ENCODE measurements around the gene DCAF7.

DCAF7 gene

DNA sequence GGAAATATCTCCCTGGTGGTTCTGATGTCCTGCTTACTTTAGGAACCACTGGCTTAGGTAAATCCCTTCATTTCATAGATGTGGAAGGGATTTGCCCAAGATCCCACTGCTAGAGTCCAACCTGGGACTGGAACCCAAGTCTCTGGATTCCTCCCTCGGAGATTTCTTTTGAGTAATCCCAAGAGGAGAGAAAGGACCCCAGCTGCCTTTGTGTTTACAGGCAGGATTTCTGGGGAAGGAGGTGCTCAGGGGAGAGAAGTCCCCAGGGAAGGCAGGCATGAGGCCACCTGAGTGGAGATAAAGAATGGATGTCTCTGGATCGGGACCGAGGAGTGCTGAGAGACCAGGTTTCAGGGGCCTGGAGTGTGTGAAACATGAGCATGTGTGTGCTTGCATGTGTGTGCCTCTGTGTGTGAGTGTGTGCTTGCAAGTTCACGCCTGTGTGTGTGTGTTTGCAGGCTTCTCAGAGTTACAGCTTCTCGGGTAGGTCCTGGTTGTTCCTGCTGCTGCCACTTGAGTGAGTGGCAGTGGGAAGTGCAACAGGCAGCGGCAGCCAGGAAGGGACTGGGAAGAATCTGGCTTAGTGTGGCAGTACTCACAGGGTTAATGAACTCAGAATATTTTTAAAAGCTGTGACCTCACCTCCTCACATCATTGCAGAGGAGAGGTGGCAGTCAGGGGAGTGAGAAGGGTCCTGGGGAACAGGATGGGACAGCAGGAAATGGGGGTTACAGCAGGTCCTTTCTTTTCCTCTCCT, 24.9 kb upstream of the DCAF7 start:
- DNase-seq (ENCODE audit: low read depth) = no peak

DNA sequence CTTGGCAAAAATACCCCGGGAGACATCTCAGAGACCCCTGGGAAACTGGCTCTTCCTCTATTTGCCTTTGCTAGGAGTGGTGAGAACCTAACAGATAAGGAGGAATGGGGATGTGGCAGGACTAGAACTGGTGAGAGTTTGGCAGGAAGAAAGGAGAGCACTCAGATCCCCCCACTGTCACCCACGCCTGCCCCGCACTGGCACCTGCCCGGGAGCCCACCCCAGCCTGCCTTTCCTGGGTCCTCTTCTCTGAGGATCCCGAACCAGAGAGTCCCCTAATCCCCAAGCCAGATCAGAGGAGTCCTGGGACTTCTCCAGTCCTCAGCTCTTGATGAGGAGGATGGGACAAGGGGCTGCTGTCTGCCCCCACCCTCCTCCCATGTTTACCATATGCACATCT, 23.4 kb upstream of the DCAF7 start:
- no peak for DNase-seq (ENCODE audit: low read depth)

DNA sequence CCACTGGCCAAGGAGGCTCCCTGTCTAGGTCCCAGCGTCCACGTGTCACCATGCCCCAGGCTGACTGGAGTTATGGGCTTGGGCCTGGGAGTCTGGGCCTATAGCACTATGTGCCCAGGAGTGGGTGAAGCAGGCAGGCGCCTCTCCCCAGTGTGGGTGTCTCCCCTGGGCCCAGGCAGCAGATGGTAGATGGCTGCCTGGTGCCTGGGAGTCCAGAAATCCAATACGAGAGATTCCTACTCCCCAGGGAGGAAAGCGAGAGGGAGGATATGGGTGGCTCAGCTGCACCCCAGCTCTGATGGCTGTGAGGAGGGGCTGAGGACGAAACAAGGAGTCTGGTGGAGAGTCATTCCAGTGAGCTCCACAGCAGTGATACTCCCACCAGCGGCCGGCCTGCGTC, 22.1 kb upstream of the DCAF7 start:
- no peak for DNase-seq (ENCODE audit: low read depth)

DNA sequence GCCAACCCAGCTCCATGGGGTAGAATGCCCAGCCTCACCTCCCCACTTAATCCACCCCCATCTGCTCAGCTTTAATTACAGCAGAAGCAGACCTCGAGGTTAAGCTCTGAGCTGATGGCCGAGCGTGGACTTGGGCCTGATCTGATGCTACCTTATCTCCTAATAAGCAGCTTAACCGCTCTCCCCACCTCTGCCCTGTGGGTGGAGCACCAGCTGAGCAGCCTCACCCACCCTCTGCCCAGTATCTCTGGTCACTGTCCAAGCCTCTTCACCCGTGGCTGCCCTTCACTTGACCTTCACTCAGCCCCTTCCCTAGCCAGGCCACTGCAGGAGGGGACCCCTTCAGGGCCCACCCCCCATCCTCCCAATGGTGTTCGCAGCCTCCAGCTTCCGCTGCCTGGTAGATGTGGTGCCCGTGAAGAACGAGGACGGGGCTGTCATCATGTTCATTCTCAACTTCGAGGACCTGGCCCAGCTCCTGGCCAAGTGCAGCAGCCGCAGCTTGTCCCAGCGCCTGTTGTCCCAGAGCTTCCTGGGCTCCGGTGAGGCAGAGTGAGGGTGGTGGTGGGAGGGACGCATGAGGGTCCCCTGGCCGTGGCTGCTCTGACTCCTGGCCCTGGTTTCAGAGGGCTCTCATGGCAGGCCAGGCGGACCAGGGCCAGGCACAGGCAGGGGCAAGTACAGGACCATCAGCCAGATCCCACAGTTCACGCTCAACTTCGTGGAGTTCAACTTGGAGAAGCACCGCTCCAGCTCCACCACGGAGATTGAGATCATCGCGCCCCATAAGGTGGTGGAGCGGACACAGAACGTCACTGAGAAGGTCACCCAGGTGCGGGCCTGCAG, 20.3 kb upstream of the DCAF7 start:
- DNase-seq (ENCODE audit: low read depth) = no peak

DNA sequence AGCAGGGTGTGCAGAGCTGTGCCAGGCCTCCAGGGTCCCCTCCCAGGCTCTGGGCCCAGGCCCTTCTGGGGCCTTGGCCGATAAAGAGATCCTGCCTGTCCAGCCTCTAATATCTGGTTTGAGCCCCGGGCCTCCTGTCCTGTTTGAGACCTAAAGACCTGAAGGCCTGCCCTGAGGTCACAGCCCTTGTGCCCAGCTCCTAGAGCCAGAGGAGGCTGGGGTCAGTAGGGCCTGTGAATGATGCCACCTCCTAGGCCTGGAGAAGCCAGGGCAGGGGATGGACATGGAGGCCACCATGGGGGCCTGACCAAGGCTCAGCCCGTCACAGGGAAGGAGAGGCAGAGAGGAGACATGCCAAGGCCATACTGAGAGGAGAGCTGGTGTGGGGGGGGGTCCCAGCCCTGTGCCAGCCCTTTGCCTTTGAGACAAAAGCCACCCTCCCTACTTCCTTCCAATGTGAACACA, 19.7 kb upstream of the DCAF7 start:
- DNase-seq (ENCODE audit: low read depth) = no peak

DNA sequence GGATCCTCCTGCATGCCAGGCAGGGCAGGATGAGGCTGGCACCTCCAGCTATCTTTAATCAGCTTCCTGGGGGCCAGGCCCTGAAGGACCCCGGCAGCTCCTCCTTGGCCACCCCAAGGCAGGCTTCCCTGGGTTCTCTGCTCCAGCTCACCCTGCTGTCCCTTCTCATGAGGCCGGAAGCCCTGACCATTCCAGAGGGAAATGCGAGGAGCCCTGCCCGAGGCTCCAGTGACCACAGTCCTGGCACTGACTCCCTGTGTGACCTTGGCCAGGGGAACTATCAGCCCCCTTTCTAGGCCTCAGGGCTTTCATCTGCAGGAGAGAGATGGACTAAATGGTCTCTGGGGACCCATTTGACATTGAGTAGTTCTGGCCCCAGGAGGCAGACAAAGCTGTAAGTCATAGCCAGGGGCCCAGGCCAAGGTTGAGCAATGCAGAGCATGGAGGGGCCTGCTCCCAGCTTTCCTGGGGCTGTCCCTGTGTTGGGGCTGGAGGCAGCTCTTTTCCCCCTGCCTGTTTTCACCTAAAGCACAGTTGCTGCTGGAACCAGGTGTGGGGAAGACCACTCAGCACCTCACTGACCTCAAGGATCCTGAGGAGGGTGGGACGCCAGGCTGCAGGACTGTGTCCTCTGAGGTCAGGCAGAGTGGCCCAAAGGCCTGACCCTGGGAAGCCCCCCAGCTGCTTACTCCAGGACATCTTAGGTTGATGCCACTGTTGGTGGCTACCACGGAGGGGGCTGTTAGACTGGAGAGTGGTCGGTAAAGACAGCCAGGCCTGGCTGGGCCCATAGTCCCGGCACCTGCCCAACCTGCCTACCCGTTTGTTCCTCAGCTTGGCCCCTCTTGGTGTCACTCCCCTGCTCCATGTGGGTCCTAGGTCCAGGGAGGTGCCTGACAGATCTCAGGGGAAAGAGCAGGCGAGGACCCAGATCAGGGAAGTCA, 19.0 kb upstream of the DCAF7 start:
- no peak for DNase-seq (ENCODE audit: low read depth)

DNA sequence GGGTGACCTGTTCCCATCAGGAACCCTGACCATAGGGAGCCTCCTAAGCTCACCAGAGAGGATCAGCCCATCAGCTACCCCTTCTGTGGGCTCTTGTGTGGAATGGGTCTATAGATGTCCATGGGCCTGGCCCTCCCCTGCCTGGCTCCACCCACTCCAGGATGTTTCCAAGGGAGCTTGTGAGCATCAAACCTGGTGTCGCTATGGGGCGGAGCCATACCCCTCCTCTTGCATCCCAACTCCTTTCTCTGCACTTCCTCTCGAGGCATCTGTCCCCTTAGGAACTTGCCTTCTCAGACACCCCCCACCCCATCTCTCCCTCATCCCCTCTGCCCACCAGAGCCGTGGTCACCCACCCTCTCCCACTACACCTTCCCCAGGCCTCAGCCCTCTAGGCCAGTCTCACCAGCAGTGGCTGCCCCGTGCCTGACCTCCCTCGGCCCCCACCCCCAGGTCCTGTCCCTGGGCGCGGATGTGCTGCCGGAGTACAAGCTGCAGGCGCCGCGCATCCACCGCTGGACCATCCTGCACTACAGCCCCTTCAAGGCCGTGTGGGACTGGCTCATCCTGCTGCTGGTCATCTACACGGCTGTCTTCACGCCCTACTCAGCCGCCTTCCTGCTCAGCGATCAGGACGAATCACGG, 16.7 kb upstream of the DCAF7 start:
- DNase-seq (ENCODE audit: low read depth) = no peak

DNA sequence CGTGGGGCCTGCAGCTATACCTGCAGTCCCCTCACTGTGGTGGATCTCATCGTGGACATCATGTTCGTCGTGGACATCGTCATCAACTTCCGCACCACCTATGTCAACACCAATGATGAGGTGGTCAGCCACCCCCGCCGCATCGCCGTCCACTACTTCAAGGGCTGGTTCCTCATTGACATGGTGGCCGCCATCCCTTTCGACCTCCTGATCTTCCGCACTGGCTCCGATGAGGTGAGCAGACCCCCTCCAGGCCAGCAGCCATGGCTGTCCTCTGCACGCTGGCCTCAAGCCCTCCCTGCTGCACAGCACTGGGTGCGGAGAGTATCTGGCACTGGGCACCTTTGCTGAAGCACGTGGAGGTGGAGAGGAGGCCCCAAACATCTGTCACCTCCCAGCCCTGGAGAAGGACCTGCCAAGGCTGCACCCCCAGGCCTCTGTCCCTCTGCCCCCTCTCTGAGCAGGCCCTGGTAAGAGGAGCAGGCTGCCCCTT, 16.2 kb upstream of the DCAF7 start:
- DNase-seq (ENCODE audit: low read depth) = no peak

DNA sequence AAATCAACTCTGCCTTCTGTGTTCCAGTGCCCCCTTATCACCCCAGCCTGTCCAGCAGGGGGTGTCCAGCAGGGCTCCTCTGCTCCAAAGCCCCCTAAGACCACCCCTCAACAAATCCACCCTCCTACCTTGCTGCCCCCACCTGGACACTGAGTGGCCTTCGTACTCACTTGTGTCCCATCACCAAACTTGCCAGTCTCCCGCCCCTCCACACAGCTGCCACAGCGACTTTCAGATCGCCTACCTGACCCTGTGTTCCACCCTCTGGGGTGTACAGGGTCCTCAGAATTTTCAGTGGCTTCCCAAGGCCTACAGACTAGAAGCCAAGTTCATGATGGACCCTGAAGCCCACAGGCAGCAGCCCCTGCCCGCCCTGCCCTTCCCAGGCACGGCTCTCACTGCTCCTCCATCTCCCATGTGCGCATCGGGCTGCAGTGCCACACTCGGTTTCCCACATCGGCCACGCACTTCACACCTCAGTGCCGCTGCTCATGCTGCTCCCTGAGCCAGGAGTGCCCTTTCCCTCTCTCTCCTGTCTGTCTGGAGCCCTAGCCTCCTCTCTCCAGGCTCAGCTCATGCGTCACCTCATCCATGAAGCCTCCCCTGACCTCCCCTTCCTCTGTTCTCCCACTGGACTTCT, 15.3 kb upstream of the DCAF7 start:
- no peak for DNase-seq (ENCODE audit: low read depth)

DNA sequence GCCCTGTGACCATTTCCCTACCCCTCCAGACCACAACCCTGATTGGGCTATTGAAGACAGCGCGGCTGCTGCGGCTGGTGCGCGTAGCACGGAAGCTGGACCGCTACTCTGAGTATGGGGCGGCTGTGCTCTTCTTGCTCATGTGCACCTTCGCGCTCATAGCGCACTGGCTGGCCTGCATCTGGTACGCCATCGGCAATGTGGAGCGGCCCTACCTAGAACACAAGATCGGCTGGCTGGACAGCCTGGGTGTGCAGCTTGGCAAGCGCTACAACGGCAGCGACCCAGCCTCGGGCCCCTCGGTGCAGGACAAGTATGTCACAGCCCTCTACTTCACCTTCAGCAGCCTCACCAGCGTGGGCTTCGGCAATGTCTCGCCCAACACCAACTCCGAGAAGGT, 14.6 kb upstream of the DCAF7 start:
- no peak for DNase-seq (ENCODE audit: low read depth)

DNA sequence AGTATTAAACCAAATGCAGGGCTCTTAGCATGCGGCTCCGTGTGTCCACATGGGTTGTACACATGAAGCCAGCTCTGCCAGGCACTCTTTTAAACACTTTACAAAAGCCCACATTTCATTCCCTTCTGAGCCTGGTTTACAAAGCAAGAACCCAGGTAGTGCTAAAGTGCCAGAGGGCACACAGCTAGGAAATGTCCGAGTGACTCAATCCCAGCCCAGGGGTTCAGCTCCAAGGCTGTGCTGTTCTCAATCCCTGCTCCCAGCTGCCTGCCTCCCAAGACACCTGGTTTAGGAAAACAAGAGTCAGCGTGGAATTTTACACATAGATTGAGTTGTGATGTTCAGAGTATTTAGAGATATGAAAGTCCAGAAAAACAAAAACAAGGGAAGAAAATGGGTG, 13.3 kb upstream of the DCAF7 start:
- no peak for DNase-seq (ENCODE audit: low read depth)

DNA sequence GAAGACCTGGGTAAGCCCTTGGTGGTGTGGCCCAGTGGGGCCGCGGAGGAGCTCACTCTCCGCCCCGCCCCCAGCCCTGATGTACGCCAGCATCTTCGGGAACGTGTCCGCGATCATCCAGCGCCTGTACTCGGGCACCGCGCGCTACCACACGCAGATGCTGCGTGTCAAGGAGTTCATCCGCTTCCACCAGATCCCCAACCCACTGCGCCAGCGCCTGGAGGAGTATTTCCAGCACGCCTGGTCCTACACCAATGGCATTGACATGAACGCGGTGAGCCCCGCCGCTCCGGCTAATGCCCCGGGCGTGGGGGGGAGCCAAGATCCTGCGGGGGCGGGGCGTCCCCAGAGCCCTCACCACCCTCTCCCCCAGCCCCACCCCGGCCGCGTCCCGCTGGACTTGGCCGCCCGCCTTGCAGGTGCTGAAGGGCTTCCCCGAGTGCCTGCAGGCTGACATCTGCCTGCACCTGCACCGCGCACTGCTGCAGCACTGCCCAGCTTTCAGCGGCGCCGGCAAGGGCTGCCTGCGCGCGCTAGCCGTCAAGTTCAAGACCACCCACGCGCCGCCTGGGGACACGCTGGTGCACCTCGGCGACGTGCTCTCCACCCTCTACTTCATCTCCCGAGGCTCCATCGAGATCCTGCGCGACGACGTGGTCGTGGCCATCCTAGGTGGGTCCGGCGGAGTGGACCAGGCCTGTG, 12.1 kb upstream of the DCAF7 start:
- DNase-seq (ENCODE audit: low read depth) = no peak

DNA sequence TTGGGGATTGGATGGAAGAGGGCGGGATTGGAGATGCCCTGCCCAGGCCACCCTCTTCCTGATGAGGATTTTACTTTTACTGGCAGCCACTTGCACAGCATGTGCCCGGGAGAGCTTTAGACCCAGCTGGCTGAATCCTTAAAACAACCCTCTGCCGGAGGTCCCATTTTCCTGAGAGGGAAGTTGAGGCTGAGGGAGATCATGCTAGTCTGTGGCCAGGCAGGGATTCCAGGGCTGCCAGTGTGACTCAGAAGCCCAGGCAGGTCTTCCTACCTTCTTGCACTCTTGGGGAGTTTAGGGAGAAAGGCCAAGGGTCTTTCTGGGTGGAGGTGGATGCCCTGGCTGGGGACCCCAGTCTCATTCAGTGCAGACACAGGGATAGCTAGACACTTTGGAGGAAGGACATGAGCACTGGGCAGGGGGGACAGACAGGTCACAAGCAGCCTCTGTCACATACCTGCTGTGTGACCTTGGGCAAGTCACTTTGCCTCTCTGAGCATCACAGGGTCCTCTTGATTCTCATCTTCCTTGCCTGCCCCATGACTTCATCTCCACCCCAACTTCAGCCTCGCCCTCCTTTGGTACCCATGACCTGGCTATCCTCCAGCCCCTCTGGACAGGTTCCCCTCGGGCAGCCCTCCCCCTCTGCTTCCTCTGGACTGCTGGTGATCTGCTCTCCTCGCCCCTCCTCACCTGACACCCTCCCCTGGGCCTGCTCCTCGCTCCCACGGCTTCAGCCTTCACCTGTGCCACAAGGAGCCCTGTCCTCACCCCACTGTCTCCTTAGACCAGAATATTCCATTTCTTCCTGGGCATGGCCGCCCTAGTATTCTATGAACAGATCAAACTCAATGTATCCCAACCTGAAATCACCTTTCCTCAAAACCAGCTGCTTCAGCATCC, 11.3 kb upstream of the DCAF7 start:
- DNase-seq (ENCODE audit: low read depth) = no peak

DNA sequence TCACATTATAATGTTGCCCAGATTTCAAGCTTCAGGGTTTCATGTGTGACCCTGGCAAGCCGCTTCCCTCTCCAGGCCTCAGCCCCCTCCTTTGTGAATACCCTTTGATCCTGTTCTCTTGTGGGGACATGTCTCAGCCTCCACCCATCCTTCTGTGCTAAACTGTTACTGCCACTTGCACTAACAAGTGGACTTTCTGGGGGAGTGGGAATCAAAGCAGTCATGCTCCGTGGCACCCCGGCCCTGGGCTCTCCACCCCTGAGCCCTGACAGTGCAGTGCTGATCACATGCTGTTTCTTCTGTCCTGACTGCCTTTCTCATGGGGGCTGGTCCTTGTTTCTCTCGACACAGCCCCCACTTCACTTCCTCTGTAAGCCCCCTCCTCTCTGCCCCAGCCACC, 9.7 kb upstream of the DCAF7 start:
- no peak for DNase-seq (ENCODE audit: low read depth)

DNA sequence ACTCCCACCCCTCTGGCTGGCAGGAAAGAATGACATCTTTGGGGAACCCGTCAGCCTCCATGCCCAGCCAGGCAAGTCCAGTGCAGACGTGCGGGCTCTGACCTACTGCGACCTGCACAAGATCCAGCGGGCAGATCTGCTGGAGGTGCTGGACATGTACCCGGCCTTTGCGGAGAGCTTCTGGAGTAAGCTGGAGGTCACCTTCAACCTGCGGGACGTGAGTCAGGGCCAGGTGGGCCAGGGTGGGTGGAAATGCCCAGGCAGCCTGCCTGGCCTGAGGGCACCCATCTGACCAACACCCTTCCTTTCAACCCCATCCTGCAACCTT, 8.1 kb upstream of the DCAF7 start:
- no peak for DNase-seq (ENCODE audit: low read depth)

DNA sequence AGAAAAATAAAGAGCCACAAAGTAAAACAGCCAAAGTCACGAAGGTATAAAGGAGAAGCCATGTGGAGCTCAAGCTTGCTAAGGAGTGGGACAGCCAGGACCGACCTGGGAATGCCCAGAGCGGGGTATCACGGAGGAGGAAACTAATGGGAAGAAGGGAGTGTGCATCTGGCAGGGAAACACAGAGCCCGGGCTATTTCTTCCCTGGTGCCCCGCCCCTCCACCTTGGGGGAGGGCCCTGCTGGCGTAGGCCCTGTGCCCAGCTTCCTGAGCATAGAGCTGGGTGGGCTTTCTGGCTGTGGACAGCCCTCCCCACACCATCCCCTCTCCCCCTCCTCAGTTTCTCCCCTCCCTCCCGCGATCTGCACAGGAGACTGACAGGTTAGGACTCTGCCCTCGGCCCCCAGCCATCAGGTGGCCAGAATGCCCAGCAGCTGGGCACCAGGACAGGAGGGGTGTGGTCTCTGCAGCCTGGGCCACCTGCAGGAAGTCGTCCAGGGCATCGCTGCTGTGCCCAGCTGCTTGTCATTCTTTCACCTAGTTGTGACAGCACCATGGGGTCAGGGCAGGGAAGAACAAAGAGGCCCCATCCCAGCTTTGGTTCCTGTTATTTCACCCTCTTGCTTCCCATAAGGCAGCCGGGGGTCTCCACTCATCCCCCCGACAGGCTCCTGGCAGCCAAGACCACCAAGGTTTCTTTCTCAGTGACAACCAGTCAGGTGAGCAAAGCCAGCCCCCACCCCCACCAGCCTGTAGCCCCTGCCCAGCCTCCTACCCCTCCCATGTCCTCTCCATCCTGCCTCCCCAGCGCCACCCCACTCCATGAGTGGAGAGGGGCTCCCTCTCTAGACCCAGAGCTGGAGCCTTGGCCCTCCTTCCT, 7.1 kb upstream of the DCAF7 start:
- no peak for DNase-seq (ENCODE audit: low read depth)

DNA sequence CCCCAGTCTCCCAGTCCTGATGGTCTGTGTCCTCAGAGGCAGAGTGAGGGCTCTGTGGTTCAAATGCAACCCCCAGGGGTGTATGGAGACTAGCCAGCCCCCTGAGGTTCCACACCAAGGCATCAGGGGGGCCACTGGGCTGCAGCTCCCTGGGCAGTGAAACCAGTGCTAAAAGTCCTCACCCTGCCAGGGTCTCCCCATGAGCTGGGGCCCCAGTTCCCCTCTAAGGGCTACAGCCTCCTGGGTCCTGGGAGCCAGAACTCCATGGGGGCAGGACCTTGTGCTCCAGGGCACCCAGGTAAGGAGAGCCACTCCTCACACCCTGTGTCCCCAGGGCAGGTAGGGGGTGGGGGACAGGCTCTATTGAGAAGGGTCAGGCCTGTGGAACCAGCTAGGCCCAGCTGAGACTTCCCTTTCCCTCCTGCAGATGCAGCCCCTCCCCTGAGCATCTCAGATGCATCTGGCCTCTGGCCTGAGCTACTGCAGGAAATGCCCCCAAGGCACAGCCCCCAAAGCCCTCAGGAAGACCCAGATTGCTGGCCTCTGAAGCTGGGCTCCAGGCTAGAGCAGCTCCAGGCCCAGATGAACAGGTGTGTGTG, 6.4 kb upstream of the DCAF7 start:
- DNase-seq (ENCODE audit: low read depth) = no peak

All from iris pigment epithelial cell (primary cell).